Calu3 (cell line): Measurements from ENCODE around the gene FAM135A. TPM values are rescaled to one million over a fixed set of nuclear protein-coding genes. Genes with fewer than 3 reads are reported as not detected.

Source experiments
- BruUV-seq: library from RNA; stranded (reverse); fragments of 400-500 nt; replicated peaks from 2 replicates; lab custom pipeline; 2021; lab: Mats Ljungman, UMichigan
- CTCF ChIA-PET: fragments of 300-600 bp; sonication (Branson Sonifier 250); formaldehyde crosslinking; loops from one replicate; lab custom pipeline; 2022; ENCODE audit warnings: antibody characterized with exemption; lab: Charles Lee
- DNase-seq: peaks from one replicate; pipeline ENCODE4 v3.0.0; 2022
- H3K27ac Mint-ChIP-seq: one replicate; pipeline ENCODE4 v1.8.0; 2022; ENCODE audit warnings: mixed read lengths; ENCODE audit not compliant: unreplicated experiment
- H3K27me3 Mint-ChIP-seq: one replicate; pipeline ENCODE4 v1.8.0; 2022; ENCODE audit warnings: mixed read lengths; ENCODE audit not compliant: unreplicated experiment
- H3K36me3 Mint-ChIP-seq: one replicate; pipeline ENCODE4 v1.8.0; 2022; ENCODE audit warnings: mild to moderate bottlenecking, moderate library complexity, mixed read lengths; ENCODE audit not compliant: insufficient read depth, unreplicated experiment
- H3K4me1 Mint-ChIP-seq: one replicate; pipeline ENCODE4 v1.8.0; 2022; ENCODE audit warnings: mild to moderate bottlenecking, low read depth, mixed read lengths; ENCODE audit not compliant: unreplicated experiment
- H3K4me3 Mint-ChIP-seq: one replicate; pipeline ENCODE4 v1.8.0; 2022; ENCODE audit warnings: mild to moderate bottlenecking, low read depth, moderate library complexity, mixed read lengths; ENCODE audit not compliant: unreplicated experiment
- H3K9me3 Mint-ChIP-seq: one replicate; pipeline ENCODE4 v1.8.0; 2022; ENCODE audit warnings: low read depth, mixed read lengths; ENCODE audit not compliant: unreplicated experiment
- intact Hi-C: fragments of 100-400 bp; cut with micrococcal nuclease; formaldehyde crosslinking; loops from one replicate; pipeline ENCODE4 v1.10.0; 2022; ENCODE audit not compliant: unreplicated experiment
- total RNA-seq: library from RNA; stranded (reverse); gene quantifications from 2 replicates; pipeline ENCODE4 v1.2.3, GENCODE V29; 2022
- TF ChIP-seq, protein P1 (sequence below): fragments of 200-600 bp; IDR thresholded peaks from one replicate; pipeline ENCODE4 v1.8.0; 2022; ENCODE audit warnings: antibody characterized with exemption; ENCODE audit not compliant: unreplicated experiment

FAM135A gene
- total RNA-seq, 1 experiment from 2014 or later, result 89.2 TPM

DNA sequence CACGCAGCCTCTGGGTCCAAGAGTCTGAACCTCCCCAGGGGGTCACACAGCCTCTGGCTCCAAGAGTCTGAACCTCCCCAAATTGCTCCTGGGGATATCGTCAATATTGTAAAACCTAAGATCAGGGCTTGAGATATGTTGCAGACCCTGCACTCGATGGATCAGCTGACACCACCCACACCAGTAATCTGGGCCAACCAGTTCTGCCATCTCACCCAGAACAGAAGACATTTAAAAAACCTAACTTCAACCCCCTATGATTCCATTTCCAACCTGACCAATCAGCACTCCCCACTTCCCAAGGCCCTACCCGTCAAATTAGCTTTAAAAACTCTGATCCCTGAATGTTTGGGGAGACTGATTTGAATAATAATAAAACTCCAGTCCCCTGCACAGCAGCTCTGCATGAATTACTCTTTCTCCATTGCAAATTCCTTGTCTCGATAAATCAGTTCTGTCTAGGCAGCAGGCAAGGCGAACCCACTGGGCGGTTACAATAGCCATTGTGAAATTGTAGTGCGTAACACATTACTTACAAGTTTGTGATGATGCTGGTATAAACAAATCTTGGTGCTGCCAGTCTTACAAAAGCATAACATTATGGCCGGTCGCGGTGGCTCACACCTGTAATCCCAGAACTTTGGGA, 32.4 kb upstream of the FAM135A start:
- Mint-ChIP-seq H3K4me1 (peaks cover 33% of the 10 kb centered on the region), H3K4me3 (no peak overlapping the region), H3K36me3 (no peaks in the 10 kb centered on the region), H3K9me3 (peaks cover 2% of the 10 kb centered on the region), H3K27me3 (no peaks in the 10 kb centered on the region), H3K27ac (peak overlapping the region; percentile 43)
- intact Hi-C loops, result no loop called here
- no peak for DNase-seq
- BruUV-seq, result no TSS peak
- TF ChIP-seq, protein P1, sequence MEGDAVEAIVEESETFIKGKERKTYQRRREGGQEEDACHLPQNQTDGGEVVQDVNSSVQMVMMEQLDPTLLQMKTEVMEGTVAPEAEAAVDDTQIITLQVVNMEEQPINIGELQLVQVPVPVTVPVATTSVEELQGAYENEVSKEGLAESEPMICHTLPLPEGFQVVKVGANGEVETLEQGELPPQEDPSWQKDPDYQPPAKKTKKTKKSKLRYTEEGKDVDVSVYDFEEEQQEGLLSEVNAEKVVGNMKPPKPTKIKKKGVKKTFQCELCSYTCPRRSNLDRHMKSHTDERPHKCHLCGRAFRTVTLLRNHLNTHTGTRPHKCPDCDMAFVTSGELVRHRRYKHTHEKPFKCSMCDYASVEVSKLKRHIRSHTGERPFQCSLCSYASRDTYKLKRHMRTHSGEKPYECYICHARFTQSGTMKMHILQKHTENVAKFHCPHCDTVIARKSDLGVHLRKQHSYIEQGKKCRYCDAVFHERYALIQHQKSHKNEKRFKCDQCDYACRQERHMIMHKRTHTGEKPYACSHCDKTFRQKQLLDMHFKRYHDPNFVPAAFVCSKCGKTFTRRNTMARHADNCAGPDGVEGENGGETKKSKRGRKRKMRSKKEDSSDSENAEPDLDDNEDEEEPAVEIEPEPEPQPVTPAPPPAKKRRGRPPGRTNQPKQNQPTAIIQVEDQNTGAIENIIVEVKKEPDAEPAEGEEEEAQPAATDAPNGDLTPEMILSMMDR, result no peak
- CTCF ChIA-PET, result interaction anchor here (1.7 to 1.9 kb wide), 3 partner anchors 8 to 12 kb away, joined by 6 to 12 read pairs (median 7); no protein-coding TSS in a partner anchor

DNA sequence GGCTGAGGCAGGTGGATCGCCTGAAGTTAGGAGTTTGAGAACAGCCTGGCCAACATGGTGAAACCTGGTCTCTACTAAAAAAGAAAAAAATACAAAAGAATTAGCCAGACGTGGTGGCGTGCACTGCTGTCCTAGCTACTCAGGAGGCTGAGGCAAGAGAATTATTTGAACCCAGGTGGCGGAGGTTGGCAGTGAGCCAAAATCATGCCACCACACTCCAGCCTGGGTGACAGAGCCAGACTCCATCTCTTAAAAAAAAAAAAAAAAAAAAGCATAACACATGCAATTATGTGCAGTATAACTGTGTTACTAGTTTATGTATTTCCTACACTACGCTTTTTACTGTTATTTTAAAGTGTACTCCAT, 31.9 kb upstream of the FAM135A start:
- peaks cover 28% of the 10 kb centered on the region for H3K4me1 Mint-ChIP-seq
- CTCF ChIA-PET, result no interaction called here

DNA sequence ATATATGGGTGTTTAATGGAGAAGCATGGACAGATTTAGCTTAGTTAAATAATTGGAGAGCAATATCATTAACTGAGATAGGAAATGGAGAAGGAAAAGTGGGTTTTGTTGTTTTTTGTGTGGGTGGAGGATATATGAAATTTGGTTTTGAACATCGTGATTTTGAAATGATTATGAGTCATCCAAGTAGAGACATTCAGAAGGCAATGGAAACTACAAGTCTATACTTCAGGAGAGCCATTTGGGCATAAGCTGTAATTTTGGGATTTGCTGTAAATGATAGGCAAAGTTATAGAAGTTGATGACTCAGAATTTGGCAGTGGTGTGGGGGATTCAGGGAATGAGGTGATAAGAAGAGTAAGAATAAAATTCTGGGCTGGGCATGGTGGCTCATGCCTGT, 27.4 kb upstream of the FAM135A start:
- H3K4me1 Mint-ChIP-seq, result peaks cover 5% of the 10 kb centered on the region

More for the DNA sequence above, 31.9 kb upstream of the FAM135A start:
- no peak overlapping the region for H3K27ac Mint-ChIP-seq
- H3K36me3 Mint-ChIP-seq, result no peaks in the 10 kb centered on the region
- DNase-seq, result no peak
- H3K9me3 Mint-ChIP-seq, result no peaks in the 10 kb centered on the region
- no TSS peak for BruUV-seq
- no peaks in the 10 kb centered on the region for H3K27me3 Mint-ChIP-seq
- intact Hi-C loops, result no loop called here
- TF ChIP-seq, protein P1, result no peak
- no peak overlapping the region for H3K4me3 Mint-ChIP-seq

DNA sequence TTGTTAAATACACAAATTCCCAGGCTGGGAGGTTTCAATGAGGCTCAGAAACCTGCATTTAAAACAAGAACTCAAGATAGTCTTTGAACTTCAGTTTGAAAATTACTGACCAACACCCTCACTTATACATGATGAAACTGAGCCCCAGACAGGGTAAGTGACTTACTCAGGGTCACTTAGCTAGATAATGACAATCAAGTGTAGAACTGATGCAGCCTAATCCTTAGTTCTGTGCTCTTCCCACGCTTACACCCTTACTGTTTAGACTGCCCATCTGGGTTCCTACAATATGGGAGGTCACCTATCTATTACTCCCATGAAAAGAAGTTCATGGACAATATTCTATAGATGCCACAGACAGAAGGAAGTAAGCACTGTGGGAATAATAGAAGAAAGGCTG, 24.5 kb upstream of the FAM135A start:
- no peak for DNase-seq
- CTCF ChIA-PET, result interaction anchor here (1.0 to 2.4 kb wide), 3 partner anchors 9 to 10 kb away, joined by 3 to 12 read pairs (median 5); no protein-coding TSS in a partner anchor
- Mint-ChIP-seq H3K27me3 (no peaks in the 10 kb centered on the region), H3K4me1 (no peaks in the 10 kb centered on the region), H3K27ac (no peak overlapping the region), H3K9me3 (peaks cover 3% of the 10 kb centered on the region), H3K36me3 (no peaks in the 10 kb centered on the region), H3K4me3 (no peak overlapping the region)
- intact Hi-C loops, result no loop called here
- TF ChIP-seq, protein P1, result no peak
- no TSS peak for BruUV-seq

More for the DNA sequence above, 27.4 kb upstream of the FAM135A start:
- CTCF ChIA-PET, result no interaction called here
- no peak overlapping the region for H3K4me3 Mint-ChIP-seq
- DNase-seq, result no peak
- intact Hi-C loops, result no loop called here
- H3K27ac Mint-ChIP-seq, result no peak overlapping the region
- H3K36me3 Mint-ChIP-seq, result no peaks in the 10 kb centered on the region
- TF ChIP-seq, protein P1, result no peak
- H3K9me3 Mint-ChIP-seq, result no peaks in the 10 kb centered on the region
- H3K27me3 Mint-ChIP-seq, result no peaks in the 10 kb centered on the region
- no TSS peak for BruUV-seq
